Measurements from ENCODE around the gene HAL.

The HAL gene, protein sequence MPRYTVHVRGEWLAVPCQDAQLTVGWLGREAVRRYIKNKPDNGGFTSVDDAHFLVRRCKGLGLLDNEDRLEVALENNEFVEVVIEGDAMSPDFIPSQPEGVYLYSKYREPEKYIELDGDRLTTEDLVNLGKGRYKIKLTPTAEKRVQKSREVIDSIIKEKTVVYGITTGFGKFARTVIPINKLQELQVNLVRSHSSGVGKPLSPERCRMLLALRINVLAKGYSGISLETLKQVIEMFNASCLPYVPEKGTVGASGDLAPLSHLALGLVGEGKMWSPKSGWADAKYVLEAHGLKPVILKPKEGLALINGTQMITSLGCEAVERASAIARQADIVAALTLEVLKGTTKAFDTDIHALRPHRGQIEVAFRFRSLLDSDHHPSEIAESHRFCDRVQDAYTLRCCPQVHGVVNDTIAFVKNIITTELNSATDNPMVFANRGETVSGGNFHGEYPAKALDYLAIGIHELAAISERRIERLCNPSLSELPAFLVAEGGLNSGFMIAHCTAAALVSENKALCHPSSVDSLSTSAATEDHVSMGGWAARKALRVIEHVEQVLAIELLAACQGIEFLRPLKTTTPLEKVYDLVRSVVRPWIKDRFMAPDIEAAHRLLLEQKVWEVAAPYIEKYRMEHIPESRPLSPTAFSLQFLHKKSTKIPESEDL

DNA sequence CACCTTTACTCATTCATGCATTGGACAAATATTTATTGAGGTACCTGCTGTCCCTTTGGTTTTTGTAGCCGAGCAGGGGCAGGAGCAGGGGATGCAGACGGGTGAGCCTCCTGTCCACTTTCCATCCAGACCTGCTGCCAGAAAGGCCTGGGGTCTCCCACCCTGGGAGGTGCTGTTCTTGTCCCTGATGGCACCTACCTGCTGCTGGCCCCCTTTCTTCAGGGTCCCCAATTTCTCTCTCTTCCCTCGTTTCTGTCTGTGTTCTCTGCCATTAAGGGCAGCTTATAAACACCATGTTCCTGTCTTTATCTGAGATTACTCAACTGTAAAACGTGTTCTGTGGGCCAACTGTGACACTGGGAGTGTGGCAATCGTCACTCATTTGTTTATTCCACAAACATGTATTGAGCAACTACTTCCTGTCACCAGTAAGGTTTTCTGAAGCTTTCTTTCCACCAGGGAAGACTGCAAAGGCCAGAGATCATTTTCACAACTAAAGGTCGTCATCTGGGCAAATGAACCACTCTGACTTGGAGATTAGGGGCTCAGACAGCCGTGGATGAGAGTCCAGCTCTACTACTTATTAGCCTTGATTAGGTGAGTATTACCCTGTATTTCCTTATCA lies at the start of gene HAL:
TSS of gene HAL (minus strand) at position 311 of the 625 bp plus-strand sequence. CDS start 434 bp downstream, outside the sequence.
- no peak for DNase-seq (ENCODE audit: low read depth in 2 of 2)

DNA sequence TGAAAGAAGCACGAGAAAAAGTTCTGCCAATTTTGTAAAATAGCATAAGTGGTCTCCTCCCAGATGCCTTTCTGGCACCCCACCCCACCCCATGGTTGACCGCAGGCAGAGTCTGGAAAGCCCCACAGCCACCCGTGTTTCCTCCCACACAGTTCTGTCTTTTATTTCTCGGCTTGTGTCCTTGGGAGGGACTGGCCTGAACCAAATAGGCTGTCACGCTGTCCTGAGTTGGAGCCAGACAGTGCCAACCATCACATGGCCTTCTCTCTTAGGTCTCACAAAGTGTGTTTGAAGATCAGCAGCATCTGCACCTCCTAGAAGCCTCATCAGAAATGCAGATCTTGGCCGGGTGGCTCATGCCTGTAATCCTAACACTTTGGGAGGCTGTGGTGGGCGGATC lies 49.4 kb upstream of the HAL start:
- peak in 1 of 2 donors; percentile 6 for DNase-seq (ENCODE audit: low read depth in 2 of 2)

DNA sequence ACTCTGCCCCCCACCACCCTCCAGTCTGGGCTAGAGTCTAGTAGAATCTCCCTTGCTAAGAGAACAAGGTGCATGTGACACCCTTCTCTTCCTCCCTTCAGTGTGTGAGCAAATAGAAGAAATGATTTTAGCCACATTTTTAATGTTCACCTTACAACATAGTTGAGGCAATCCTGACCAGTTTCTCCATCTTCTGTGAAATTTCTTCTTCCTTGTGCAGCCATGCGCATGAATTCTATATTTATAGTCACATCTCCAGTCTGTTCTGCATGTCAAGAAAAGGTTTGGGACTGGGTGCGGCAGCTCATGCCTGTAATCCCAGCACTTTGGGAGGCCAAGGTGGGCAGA lies 48.8 kb upstream of the HAL start:
- no peak for DNase-seq (ENCODE audit: low read depth in 2 of 2)

DNA sequence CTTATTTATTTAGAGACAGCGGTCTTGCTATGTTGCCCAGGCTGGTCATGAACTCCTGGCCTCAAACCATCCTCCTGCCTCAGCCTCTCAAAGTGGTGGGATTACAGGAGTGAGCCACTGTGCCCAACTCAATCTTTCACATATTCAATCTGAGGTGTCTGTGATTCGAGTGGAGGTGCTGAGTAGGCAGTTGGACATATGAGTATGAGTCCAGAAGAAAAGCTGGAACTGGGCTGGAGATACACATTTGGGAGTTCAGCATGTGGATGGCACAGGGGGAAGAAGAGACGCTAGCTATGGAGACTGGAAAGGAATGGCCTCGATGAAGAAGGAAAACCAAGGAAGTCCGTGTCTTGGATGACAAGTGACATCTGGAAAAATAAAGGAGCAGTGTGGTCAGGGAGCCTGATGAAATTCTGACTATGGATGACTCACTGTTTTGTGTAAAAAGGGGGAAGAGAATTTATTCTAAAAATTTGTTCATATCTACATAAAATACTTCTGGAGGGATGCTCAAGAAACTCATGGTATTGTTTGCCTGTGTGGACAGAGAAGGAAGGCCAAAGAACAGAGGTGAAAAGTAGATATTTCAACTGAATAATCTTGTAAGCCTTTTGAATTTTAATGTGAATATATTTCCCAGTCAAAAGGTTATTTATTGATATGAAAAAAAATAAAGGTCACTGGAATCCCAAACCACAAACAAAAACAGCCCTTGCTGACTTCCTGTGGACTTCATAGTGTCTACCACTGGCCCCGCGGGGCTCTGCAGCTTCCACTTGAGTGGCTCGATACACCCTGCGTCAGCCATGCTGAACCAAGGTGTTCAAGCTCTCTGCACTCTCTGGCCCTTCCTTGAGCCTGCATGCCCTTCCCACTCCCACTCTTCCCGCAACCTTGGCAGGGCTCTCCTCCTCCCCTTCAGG lies 48.1 kb upstream of the HAL start:
- DNase-seq (ENCODE audit: low read depth in 2 of 2), result no peak

DNA sequence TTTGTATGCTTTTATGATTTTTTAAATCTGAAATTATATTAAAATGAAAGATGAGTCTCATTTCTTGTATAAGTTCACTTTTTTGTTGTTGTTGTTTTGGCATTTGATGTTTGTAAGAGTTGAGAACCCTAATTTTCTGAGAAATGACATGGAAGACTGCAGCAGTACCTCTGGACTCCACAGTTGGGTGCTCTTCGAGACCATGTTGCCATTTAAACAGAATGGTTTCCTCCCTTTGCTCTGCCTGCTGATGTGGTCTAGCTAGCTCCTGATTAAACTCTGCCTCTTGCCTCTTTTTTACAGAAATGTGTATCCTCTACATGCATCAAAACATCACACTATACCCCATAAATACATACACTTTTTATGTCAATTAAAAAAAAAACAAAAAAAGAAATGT lies 45.0 kb upstream of the HAL start:
- no peak for DNase-seq (ENCODE audit: low read depth in 2 of 2)

DNA sequence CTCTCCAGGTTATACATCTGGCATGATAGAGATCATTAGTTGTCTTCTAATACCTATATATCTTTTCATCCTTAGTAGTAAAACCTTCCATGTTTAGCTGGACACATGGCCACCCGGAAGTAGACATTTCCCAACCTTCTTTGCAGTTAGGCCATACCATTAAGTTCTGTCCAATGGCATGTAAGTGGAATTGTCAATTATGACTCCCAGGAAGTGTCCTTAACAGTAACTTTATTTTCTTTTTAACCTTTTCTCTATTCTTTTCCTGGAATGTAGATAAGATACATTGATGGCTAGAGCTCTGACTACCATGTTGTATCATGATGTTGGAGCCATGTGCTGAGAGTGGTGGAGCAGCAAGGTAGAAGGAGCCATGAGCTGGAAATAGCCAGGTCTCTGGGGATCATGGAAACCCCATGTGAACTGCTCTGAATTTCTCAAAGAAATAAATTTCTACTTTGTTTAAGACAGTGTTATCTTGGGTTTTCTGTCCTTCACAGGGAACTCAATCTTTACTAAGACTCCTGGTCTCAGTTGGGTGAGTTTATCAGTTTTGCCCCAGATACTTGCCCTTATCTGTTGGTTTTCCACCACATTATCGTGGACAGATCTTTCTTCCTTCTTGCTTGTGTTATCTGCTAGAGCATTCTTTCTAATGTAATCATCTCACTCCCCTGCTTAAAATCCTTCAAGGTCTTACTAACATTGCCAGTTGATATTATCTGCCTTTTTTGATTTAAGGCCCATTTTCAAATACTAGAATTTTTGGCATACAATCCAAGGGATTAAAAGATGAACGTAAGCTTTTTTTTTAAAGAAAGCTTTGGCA lies 44.4 kb upstream of the HAL start:
- no peak for DNase-seq (ENCODE audit: low read depth in 2 of 2)

DNA sequence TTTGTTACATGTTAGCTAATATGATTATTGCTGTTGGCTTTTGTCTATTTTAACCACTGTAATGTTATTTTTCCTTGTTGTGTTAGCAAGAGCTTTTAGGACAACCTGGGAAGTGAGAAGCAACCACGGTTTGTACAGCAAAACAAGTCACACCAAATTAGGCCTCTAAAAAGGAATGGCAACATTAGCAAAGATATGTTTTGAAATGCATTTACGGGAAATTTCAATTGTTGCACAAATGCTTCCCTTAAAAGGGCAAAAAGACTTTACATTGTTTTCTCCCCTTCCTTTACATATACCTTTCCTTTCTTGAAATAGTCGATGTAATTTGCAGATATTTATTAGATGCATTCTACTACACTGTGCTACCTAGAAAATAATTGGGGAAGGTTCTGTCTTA lies 43.4 kb upstream of the HAL start:
- no peak for DNase-seq (ENCODE audit: low read depth in 2 of 2)

DNA sequence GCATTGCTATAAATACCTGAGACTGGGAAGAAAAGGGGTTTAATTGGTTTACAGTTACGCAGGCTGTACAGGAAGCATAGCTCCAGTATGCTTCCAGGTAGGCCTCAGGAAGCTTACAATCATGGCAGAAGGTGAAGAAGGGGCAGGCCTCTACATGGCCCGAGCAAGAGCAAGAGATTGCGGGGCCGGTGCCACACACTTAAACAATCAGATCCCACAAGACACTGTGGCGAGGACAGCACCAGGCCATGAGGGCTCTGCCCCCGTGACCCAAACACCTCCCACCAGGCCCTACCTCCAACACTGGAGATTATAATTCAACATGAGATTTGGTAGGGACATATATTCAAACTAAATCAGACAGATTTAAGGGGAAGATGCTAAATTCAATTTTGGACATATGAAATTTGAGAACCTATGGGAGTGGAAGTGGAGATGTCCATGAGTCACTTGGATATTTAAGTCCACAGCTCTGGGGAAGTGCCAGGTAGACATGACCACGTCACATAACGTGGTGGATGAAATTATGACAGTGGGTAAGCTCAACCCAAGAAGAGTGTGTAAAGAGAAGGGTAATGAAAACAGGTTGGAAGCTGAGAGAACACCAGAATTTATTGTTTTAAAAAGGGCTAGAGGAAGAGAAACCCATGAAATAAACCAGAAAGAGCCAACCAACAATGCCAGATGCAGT lies 40.8 kb upstream of the HAL start:
- DNase-seq (ENCODE audit: low read depth in 2 of 2), result no peak

DNA sequence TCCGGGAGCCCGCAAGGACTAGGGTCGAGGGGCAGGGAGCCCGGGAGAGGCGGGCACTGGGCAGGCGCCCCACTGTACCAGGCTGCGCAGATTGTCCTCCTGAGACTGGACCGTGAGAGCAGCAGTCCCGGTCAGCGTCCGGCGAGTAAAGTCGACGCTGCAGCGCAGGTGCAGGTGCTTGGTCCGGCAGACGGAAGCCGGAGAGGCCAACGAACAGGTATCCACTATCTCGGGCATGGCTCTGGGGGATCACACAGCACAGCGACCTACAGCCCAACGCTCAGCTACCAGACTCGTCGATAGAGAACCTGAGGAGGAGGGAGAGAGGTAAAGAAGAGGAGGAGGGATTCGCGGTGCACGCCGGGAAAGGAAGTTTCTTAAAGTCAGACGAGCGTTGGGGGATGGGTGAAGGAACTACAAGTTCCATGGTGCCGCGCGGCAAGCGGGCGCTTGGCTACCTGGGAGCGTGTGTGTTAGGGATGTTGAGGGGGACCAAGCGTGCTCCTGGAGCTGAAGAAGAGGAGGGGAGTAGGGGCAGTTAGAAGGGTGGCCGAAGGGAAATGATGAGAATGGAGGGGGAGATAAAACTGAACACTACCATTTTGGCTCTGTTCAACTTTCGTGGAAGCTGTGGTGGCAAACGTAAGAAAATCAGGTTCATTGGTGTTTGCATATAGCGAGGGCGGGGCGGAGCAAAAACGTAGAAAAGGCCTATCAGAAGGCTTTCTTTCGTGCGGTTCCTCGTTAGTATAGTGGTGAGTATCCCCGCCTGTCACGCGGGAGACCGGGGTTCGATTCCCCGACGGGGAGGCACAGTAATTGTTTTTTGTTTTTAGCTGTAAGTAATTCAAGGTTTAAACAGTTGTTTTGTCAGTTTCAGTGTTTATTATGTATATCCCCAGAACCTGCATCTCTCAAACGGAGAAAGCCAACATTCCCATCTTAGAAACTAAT lies 39.4 kb upstream of the HAL start, which contains the start of gene LTA4H:
TSS of gene LTA4H (minus strand) at position 305 of the 954 bp plus-strand sequence. CDS start at position 237, 68 bp downstream.
- peak; percentile 90 for DNase-seq (ENCODE audit: low read depth in 2 of 2)

DNA sequence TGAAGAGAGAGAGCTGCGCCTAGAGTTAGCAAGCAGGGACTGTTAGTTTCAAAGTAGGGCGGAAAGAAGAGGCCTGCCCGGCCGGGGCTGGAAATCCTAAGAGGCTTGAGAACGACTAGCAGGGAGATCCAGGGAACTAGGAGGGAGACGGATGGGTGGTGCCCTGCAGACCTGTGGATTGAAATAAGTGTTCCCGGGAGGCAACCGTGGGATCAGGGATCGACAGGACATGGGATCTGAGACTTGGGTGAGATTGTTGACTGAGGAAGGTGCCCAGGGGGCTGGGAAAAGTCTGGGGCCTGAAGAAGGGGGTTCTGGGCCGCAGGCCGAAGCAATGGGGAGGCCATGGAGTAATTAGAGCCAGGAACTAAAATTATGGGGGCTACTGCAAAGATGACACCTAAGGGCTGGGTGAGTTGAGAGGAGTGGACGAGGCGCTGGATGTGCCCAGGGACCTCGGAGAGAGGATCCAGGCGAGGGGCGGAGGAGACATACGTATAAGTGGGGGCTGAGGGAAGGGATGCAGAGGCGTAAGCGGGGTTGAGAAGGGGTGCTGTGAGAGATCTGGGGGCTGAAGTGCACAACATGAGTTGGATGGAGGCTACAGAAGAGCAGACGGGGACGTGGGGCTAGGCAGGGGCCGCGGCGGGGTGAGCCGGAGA lies 38.6 kb upstream of the HAL start:
- no peak for DNase-seq (ENCODE audit: low read depth in 2 of 2)

DNA sequence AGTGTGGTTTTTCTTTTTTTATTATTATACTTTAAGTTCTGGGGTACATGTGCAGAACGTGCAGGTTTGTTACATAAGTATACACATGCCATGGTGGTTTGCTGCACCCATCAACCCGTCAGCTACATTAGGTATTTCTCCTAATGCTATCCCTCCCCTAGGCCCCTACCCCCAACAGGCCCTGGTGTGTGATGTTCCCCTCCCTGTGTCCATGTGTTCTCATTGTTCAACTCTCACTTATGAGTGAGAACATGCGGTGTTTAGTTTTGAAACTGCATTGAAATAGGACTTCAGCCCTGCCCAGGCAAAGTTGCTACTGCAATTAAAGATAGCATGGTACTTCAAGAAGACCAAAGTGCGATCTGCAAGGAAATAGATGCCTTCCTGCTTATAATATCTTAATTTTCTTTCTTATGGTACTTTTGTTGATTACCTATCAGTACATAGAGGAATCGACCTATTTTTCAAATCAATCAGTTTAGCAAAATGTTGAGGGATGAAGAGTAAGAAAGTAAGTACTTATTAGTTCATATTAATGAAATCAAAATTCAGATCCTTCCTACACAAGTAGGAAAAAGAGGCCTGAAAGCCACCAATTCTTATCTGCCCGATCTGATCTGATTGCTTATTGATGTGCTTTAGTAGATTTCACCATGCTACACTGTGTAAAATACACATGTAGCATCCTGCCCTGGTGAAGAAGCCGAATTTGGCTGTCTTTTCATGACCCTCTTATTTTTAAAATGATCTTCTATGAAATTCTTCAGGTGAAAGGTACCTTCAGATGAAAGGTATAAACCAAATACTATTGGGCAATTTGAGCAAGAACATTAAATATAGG lies 37.6 kb upstream of the HAL start:
- DNase-seq (ENCODE audit: low read depth in 2 of 2), result no peak

DNA sequence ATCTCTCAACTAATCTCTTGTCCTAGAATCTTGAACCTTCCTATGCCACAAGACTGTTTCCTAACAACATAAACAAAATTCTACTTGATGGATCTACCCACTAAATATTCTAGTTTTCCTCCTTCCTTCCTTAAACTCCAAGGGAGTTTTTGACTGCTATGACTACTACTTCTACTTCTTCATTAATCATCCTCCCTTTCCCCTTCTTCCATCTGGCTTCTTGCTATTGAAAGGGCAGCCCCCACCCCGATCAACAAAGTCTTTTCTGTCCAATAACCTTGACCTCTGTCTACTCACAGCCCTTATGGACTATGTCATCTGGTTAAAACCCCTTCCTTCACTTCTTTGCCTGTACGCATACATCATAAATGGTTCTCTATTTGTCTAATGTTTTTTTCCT lies 33.7 kb upstream of the HAL start:
- no peak for DNase-seq (ENCODE audit: low read depth in 2 of 2)

DNA sequence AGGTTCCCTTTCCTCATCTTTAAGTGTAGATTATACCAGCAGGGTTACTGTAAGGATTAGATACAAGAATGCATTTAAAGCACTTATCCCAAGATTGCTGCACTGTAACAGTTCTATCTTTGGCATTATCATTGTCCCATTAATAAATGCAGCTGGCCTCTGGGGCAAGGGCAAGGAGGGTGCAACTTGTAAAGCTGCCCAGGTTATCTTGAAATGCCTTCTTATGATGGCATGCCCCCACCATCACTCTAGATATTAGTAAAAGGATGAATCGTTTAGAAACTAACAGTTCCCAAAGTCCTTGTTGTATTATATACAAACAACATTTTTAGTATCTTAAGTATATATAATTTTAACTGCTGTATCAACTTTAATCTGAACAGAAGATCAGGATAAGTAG lies 32.4 kb upstream of the HAL start:
- no peak for DNase-seq (ENCODE audit: low read depth in 2 of 2)

DNA sequence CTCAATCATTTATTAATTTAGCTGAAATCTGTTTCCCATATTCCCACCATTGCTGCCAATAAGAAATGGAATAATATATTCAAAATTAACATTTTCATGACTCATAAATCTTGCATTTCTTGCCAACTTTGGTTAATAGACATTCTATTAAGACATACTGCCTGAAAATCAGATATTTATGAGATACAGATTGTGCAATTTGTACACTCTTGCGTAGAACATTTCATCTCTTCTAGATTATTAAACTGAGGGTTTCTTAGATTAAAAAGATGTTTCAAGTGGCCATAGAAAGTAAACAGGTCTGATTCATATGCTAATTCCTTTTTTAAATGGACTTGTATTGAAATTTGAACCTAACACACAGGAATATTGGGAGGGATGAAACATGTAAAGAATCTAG lies 30.2 kb upstream of the HAL start:
- DNase-seq (ENCODE audit: low read depth in 2 of 2), result no peak

DNA sequence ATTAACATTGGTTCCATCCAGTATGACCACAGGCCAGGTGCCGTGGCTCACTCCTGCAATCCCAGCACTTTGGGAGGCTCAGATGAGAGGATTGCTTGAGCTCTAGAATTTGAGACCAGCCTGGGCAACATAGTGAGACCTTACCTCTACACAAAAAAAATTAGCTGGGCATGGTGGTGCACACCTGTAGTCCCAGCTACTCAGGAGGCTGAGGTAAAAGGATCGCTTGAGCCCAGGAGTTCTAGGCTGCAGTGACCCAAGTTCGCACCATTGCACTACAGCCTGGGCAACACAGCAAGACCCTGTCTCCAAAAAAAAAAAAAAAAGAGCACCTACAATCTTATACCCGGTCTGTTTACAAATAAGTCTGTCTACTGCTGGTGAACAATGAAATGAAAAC lies 29.4 kb upstream of the HAL start:
- no peak for DNase-seq (ENCODE audit: low read depth in 2 of 2)

DNA sequence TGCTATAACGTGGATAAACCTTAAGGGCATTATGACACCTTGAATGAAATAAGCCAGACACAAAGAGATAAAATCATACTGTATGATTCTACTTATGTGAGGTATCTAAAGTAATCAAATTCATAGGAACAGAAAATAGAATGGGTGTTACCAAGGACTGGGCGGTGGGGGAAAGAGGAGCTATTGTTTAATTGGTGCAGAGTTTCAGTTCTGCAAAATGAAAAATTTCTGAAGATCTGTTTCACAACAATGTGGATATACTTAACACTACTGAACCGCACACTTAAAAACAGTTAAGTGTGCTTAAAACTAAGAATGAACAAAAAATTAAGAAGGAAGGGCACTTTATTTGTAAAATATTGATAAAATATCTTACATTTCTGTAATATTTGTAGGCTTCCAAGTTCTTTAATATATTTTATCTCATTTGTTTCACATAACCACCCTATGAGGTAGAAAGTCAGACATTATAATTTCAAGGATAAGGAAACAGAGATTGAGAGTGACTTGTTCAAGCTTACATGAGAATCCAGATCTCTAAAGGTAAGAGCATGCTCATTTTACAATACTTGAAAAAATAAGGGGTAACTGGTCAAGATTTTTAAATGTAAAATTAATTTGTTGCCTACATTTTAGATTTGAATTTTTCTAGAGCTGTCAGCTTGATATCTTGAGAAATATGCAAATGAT lies 24.3 kb upstream of the HAL start:
- no peak for DNase-seq (ENCODE audit: low read depth in 2 of 2)

DNA sequence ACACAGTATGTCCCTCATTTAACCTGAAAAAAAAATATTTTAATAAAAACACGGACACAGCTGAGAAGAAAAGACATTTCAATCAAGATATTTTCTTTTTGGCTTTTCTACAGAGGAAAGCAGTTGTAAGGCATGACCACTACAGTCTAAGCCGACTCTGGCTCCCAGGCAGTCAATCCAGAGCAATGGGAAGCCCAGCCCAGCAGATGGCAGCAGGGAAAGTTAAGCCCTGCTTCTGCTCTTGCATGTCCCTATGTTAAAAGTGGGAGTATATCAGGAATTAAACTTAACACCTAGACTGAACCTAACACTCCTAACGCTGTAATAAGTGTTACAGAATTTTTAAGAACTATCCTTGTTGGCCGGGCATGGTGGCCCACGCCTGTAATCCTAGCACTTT lies 19.5 kb upstream of the HAL start:
- DNase-seq (ENCODE audit: low read depth in 2 of 2), result no peak
